Endothelial cell of umbilical vein (primary cell): ENCODE results near the gene ZNF530. TPM values are rescaled to one million over a fixed set of nuclear protein-coding genes. Genes with fewer than 3 reads are reported as not detected.

Experiments
- BruUV-seq: library from RNA; stranded (reverse); fragments of 400-500 nt; replicated peaks from 2 replicates; lab custom pipeline; 2021; lab: Mats Ljungman, UMichigan
- CTCF ChIA-PET: fragments of 300-600, 350-600 bp; sonication (Branson Sonifier 250); formaldehyde crosslinking; loops from one replicate; lab custom pipeline; 2021; ENCODE audit warnings: antibody characterized with exemption, inconsistent platforms; lab: Charles Lee
- POLR2A ChIA-PET: fragments of 300-600, 350-600 bp; sonication (Branson Sonifier 250); formaldehyde crosslinking; loops from one replicate; lab custom pipeline; 2021; ENCODE audit warnings: antibody characterized with exemption, inconsistent platforms; lab: Charles Lee
- DNase-seq: peaks from one replicate; pipeline ENCODE4 v3.0.0-alpha.2; 2011; ENCODE audit warnings: low read depth, low spot score
- FAIRE-seq: peaks from 2 replicates; lab custom pipeline; 2011; peaks lifted over from hg19 to GRCh38; lab: Jason Lieb, UNC
- H2AFZ ChIP-seq: 2 replicates; pipeline ENCODE4 v1.6.0; 2012; ENCODE audit warnings: low read depth, low read length, control low read depth, inconsistent platforms
- H3K27ac ChIP-seq: 2 replicates; pipeline ENCODE4 v1.5.1; 2011; ENCODE audit warnings: low read depth, mild to moderate bottlenecking, control low read depth, low read length, moderate library complexity; ENCODE audit not compliant: insufficient read depth
- H3K27me3 ChIP-seq, 2 experiments: 2 replicates each; pipeline versions ENCODE4 v1.6.0 to v1.6.1; 2011; ENCODE audit warnings: low read length in 2 of 2, mixed read lengths in 1 of 2; ENCODE audit not compliant: control insufficient read depth in 2 of 2, insufficient read depth in 2 of 2
- H3K36me3 ChIP-seq, 2 experiments: 2 replicates in 1 of 2; 3 replicates in 1 of 2; pipeline ENCODE4 v1.5.1; 2011; ENCODE audit warnings: low read length in 2 of 2, mild to moderate bottlenecking in 1 of 2, moderate library complexity in 1 of 2; ENCODE audit not compliant: control insufficient read depth in 2 of 2, insufficient read depth in 2 of 2; ENCODE audit errors: extremely low read depth in 1 of 2
- H3K4me1 ChIP-seq: 3 replicates; pipeline ENCODE4 v1.5.1; 2011; ENCODE audit warnings: mild to moderate bottlenecking, low read length; ENCODE audit not compliant: control insufficient read depth, insufficient read depth; ENCODE audit errors: extremely low read depth
- H3K4me2 ChIP-seq: 2 replicates; pipeline ENCODE4 v1.6.1; 2011; ENCODE audit warnings: low read length, control low read depth, mixed read lengths; ENCODE audit not compliant: insufficient read depth
- H3K4me3 ChIP-seq, 3 experiments: fragments of 200-600 bp in 1 of 3; sonication (generic), shearing (Covaris generic) in 1 of 3; replicated peaks in 1 of 3; 2 replicates each; pipeline ENCODE4 v1.5.1; 2011 to 2016; ENCODE audit warnings: control low read depth in 3 of 3, low read length in 3 of 3, mild to moderate bottlenecking in 2 of 3, inconsistent platforms in 1 of 3, low read depth in 1 of 3, moderate library complexity in 1 of 3; ENCODE audit not compliant: insufficient read depth in 1 of 3
- H3K79me2 ChIP-seq: 2 replicates; pipeline ENCODE4 v1.6.0; 2012; ENCODE audit warnings: low read length, inconsistent platforms; ENCODE audit not compliant: control insufficient read depth, insufficient read depth
- H3K9ac ChIP-seq: replicated peaks from 2 replicates; pipeline ENCODE3; 2011; ENCODE audit warnings: low read length, control low read depth; ENCODE audit not compliant: insufficient read depth; ENCODE audit errors: extremely low read depth
- H3K9me1 ChIP-seq: replicated peaks from 3 replicates; pipeline ENCODE4 v1.6.0; 2011; ENCODE audit warnings: mild to moderate bottlenecking, low read length; ENCODE audit not compliant: control insufficient read depth, insufficient read depth; ENCODE audit errors: extremely low read depth
- H3K9me3 ChIP-seq: replicated peaks from 2 replicates; pipeline ENCODE4 v1.5.1; 2012; ENCODE audit warnings: low read length, inconsistent platforms; ENCODE audit not compliant: control insufficient read depth, insufficient read depth
- H4K20me1 ChIP-seq: replicated peaks from 2 replicates; pipeline ENCODE3; 2011; ENCODE audit warnings: mild to moderate bottlenecking, low read length; ENCODE audit not compliant: control insufficient read depth, insufficient read depth; ENCODE audit errors: extremely low read depth
- CTCF ChIP-seq, 2 donors: IDR thresholded peaks; 1 replicate in 1 of 2; 2 replicates in 1 of 2; pipeline ENCODE4 v1.5.1; 2011; ENCODE audit warnings: low read length in 2 of 2, mild to moderate bottlenecking in 2 of 2, moderate library complexity in 2 of 2, control low read depth in 1 of 2, inconsistent platforms in 1 of 2, low read depth in 1 of 2; ENCODE audit not compliant: insufficient read depth in 1 of 2; ENCODE audit errors: extremely low read depth in 1 of 2
- EZH2 ChIP-seq: IDR thresholded peaks from 2 replicates; pipeline ENCODE4 v1.6.1; 2012; ENCODE audit warnings: borderline replicate concordance, low read depth, mild to moderate bottlenecking, moderate library complexity, low read length, inconsistent platforms; ENCODE audit not compliant: severe bottlenecking
- FOS ChIP-seq: IDR thresholded peaks from 2 replicates; pipeline ENCODE4 v1.6.1; 2011; ENCODE audit warnings: mild to moderate bottlenecking, low read length, moderate library complexity, borderline replicate concordance; ENCODE audit not compliant: insufficient read depth
- GATA2 ChIP-seq: IDR thresholded peaks from 2 replicates; pipeline ENCODE4 v1.7.0; 2011; ENCODE audit warnings: low read depth, mild to moderate bottlenecking, moderate library complexity, mixed read lengths, low read length; ENCODE audit not compliant: insufficient read length, insufficient read depth
- JUN ChIP-seq: IDR thresholded peaks from 2 replicates; pipeline ENCODE4 v1.6.1; 2011; ENCODE audit warnings: borderline replicate concordance, low read depth; ENCODE audit not compliant: insufficient read length, insufficient read depth
- MAX ChIP-seq: IDR thresholded peaks from 2 replicates; pipeline ENCODE4 v1.6.1; 2011; ENCODE audit not compliant: insufficient read depth, insufficient read length
- MYC ChIP-seq: IDR thresholded peaks from one replicate; pipeline ENCODE4 v1.6.1; 2011; ENCODE audit warnings: mild to moderate bottlenecking, low read depth, low read length
- POLR2A ChIP-seq: IDR thresholded peaks from 2 replicates; pipeline ENCODE4 v1.6.1; 2012; ENCODE audit warnings: low read depth, mild to moderate bottlenecking, control low read depth, low read length
- POLR2AphosphoS5 ChIP-seq: IDR thresholded peaks from 2 replicates; pipeline ENCODE4 v1.6.1; 2012; ENCODE audit warnings: low read depth, mild to moderate bottlenecking, control low read depth, low read length, moderate library complexity; ENCODE audit not compliant: insufficient read depth
- dilution Hi-C: fragments of 300-500 bp; cut with MboI; formaldehyde crosslinking; loops from one replicate; pipeline ENCODE4 v1.15.0; 2019; ENCODE audit warnings: low sequenced_read_pairs; ENCODE audit not compliant: extremely low pct_ligation_motif_present
- intact Hi-C: fragments of 100-400 bp; cut with micrococcal nuclease; formaldehyde crosslinking; loops from one replicate; pipeline ENCODE4 v1.10.0; 2022
- polyA plus RNA-seq, 4 experiments: library from polyadenylated mRNA; depleted of rRNA in 3 of 4; stranded (reverse) in 3 of 4; unstranded in 1 of 4; fragments of >200 nt; gene quantifications; 2 replicates each; pipeline versions ENCODE4 v1.2.1 to v1.2.3, GENCODE V29; 2011 to 2012; ENCODE audit warnings: missing spikeins in 1 of 4
- total RNA-seq: library from RNA; stranded (reverse); gene quantifications from 2 replicates; pipeline ENCODE4 v1.2.3, GENCODE V29; 2021

ZNF530 gene
- total and polyA plus RNA-seq, 2 donors (not counting 3 experiments of a cell fraction or from before 2014, with no cell fraction given), result 1.5 to 4.0 TPM

DNA sequence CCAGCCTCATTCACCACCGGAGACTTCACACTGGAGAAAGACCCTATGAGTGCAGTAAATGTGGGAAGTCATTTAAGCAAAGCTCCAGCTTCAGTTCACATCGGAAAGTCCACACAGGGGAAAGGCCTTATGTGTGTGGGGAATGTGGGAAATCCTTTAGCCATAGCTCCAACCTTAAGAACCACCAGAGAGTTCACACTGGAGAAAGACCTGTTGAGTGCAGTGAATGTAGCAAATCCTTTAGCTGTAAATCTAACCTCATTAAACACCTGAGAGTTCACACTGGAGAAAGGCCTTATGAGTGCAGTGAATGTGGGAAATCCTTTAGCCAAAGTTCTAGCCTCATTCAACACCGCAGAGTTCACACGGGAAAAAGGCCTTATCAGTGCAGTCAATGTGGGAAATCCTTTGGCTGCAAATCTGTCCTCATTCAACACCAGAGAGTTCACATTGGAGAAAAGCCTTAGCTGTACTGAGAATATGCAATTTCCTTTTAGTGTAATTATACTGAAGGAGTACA, 42.1 kb downstream of the ZNF530 start:
- peaks cover 9 to 27% of the 10 kb centered on the region in 2 experiments for H3K36me3 ChIP-seq
- H3K27ac ChIP-seq, result no peak overlapping the region
- POLR2A ChIA-PET, result no interaction called here
- no peak overlapping the region for H3K9ac ChIP-seq
- no peaks in the 10 kb centered on the region for H3K9me1 ChIP-seq
- H3K27me3 ChIP-seq, result no peaks in the 10 kb centered on the region
- no peak for TF ChIP-seq FOS
- TF ChIP-seq MAX, result no peak
- TF ChIP-seq JUN, result no peak
- no peak for TF ChIP-seq GATA2
- no peak for TF ChIP-seq MYC
- no peak for DNase-seq
- intact Hi-C loops, result no loop called here
- H4K20me1 ChIP-seq, result no peaks in the 10 kb centered on the region
- no TSS peak for BruUV-seq
- FAIRE-seq, result no peak
- H3K4me1 ChIP-seq, result no peaks in the 10 kb centered on the region
- no peak overlapping the region for H2AFZ ChIP-seq
- H3K4me3 ChIP-seq, result no peak overlapping the region
- CTCF ChIA-PET, result no interaction called here
- H3K79me2 ChIP-seq, result no peaks in the 10 kb centered on the region
- peaks cover 18% of the 10 kb centered on the region for H3K9me3 ChIP-seq
- dilution Hi-C loops, result no loop called here
- H3K4me2 ChIP-seq, result no peak overlapping the region

GRCh38 chr19:57642396-57643046, 42.8 kb downstream of the ZNF530 start:
- no peaks in the 10 kb centered on the region for H3K79me2 ChIP-seq
- H3K4me2 ChIP-seq, result no peak overlapping the region
- no TSS peak for BruUV-seq
- H3K4me1 ChIP-seq, result no peaks in the 10 kb centered on the region
- H4K20me1 ChIP-seq, result no peaks in the 10 kb centered on the region
- peaks cover 9 to 27% of the 10 kb centered on the region in 2 experiments for H3K36me3 ChIP-seq
- no peak overlapping the region for H3K9ac ChIP-seq
- no peak overlapping the region for H3K4me3 ChIP-seq
- ChIA-PET POLR2A (no interaction called here), CTCF (no interaction called here)
- no peak for DNase-seq
- intact Hi-C loops, result no loop called here
- H3K9me1 ChIP-seq, result no peaks in the 10 kb centered on the region
- dilution Hi-C loops, result no loop called here
- H2AFZ ChIP-seq, result no peak overlapping the region
- FAIRE-seq, result no peak
- no peaks in the 10 kb centered on the region for H3K27me3 ChIP-seq
- H3K27ac ChIP-seq, result no peak overlapping the region
- TF ChIP-seq JUN, result no peak
- TF ChIP-seq POLR2AphosphoS5, result no peak
- TF ChIP-seq POLR2A, result no peak
- TF ChIP-seq CTCF (IDR thresholded peaks at IDR 0.05; ENCODE audit: extremely low read depth in 1 of 2, insufficient read depth in 1 of 2, low read depth in 1 of 2, low read length in 2 of 2), result no peak
- no peak for TF ChIP-seq MAX
- TF ChIP-seq EZH2, result no peak
- no peak for TF ChIP-seq FOS
- TF ChIP-seq GATA2, result no peak
- TF ChIP-seq MYC, result no peak
- H3K9me3 ChIP-seq, result peaks cover 16% of the 10 kb centered on the region
